NOMO-1 treated with dmso at 0.1 percent for 144 hours (cell line): Measurements from ENCODE around the gene POLN.
"Not testable (repeated sequence)": the region's sequence is repeated elsewhere in the genome, so short reads cannot be mapped to it uniquely, and the experiment has no call there.

Source experiments
- DNase-seq: peaks from one replicate; lab custom pipeline; 2025; ENCODE audit not compliant: unreplicated experiment; lab: John Stamatoyannopoulos, UW

POLN gene

DNA sequence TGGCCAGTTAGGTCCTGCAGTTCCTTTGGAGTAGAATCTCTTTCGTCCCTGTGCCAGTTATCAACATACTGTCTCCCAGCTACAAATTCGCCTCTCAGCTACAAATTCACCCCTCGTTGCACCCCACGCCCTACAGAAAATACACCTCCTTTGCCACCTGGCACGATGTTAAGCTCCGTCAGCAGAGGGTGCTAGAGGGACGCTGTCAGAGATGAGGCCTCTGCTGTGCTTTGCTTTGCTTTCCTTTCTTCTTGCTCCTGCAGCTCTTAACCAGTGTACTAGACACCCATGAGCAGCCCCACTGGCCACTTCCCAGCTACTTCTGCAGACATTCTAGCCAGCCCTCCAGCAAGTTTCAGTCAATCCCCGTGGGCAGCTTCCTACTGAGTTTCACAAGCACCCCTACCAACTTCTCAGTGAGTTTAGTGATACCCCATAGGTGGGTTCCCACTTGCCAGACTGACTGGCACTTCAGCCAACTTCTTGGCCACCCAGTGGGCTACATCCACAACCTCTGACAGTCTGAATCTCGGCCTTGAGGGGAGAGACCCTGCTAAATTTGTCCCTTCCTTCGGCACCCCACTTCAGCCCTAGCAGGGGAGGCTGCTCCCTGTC lies 21.8 kb downstream of the POLN start:
- DNase-seq: peak; percentile 48

- no peak for DNase-seq
These were observed 22.6 kb downstream of the POLN start for GRCh38 chr4:2219233-2219760.

DNA sequence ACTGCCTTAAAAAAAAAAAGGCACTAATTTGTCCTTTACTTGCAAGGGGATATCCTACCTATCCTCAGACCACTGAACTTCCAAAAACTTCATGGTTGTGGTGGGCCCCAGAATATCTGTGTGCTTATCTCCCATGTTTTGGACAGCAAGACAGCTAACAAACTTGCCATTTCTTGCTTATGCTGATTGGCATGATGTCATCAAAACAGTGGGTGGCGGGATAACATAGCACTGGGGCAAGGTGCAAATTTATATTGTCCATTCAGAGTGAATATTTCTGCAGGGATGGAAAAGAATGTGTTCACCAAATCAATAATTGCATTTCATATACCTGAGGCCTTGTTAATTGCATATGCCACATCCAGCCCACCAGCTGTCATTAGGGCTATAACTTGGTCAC lies 23.5 kb downstream of the POLN start:
- no peak for DNase-seq

GRCh38 chr4:2217726-2218125 lies 24.2 kb downstream of the POLN start:
- DNase-seq: no peak

DNA sequence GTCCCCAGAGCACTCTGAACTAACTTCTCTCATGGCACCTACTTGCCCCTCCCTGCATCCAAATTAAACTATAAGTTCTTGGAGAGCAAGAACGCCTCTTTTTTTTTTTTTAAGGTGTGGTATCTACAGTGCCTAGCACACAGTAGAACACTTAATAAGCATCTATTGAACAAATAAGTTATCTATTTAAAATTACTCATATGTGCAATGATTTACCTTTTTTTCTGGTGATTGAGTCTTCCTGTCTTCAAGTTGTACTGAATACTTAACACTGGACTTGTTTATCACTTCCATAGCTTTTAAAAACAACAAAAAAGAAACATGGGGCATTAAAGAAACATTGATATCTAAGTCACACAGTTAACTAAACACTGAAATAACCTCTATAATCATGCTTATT lies 29.1 kb downstream of the POLN start:
- no peak for DNase-seq

DNA sequence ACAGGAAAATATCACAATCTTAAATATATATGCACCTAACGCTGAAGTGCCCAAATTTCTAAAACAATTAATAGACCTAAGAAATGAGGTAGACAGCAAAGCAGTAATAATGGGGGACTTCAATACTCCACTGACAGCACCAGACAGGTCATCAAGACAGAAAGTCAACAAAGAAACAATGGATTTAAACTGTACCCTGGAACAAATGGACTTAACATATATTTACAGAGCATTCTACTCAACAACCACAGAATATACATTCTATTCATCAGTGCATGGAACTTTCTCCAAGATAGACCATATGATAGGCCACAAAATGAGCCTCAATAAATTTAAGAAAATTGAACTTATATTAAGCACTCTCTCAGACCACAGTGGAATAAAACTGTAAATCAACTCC lies 39.1 kb downstream of the POLN start:
- DNase-seq: not testable (repeated sequence)

- DNase-seq: no peak
These were observed 47.4 kb downstream of the POLN start for GRCh38 chr4:2194496-2194895.

DNA sequence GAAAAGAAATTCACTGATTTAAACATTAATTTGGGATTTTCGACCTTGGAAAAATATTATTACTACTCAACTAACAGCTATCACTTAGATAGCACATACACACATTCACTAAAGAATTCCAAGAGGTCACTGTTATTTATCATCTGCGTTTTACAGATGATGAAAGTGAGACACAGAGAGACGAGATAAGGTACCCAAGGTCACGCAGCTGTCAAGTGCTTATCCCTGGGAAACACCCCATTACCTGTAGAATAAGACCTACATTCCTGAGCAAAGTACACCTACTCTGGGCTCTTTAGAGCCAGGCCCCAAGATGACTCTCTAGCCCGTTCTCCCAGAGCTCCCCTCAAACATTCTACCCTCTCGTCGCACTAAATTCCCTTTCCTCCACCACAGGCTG lies 48.6 kb downstream of the POLN start:
- DNase-seq: no peak

DNA sequence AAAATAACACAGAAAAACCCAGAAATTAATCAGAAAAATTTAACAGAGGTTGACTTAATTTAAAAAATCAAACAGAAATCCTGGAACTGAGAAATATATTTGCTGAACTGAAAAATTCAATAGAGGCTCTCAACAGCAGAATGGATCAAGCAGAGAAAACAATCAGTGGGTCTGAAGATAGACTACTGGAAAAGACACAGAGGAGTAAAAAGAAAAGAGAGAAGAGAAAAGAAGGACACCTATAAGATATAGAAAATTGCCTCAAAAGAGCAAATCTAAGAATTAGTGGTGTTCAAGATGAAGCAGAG lies 55.1 kb downstream of the POLN start:
- DNase-seq: no peak

DNA sequence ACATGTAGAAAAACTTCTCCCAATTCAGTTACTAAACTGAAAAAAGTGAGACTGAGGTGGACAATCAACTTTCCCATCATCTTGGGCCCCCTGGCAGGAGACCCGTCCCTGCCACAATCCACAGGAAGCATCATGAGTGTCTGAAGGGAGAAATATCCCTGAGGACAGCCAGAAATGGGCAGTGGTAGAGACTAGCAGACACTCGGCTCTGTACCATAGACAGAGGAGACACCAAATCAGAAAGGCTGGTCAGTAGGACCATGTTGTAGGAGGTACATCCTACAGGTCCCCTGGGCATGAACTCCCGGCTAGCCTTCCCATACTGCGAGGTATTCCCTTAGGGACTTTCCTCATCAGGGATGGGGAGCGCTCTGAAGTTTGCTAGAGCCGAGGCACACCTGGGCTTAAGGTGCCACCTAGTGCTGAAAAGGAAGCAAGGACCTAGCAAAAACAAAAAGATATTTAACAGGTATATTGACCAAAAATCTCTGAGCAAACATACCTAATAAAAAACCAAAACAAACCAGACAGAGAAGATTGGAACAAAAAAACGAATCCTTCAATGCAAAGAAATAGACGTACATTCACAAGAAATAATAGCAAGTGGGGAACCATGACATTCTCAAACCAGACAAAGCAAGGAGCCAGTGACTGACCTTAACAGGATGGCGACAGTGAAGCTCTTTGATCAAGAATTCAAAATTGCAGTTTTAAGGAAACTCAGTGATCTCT lies 55.6 kb downstream of the POLN start:
- no peak for DNase-seq

DNA sequence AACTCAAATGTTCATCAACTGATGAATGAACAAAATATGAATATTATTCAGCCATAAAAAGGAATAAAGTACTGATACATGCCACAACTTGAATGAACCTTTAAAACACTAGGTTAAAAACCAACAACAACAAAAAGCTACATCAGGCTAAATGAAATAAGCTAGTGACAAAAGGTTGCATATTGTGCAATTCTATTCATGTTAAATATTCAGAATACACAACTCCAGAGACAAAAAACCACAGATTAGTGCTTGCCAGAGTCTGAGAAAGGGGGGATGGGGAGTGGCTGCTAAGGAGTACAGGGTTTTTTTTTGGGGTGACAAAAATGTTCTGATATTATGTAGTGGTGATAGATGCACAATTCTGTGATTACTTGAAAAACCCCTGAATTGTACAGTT lies 58.5 kb downstream of the POLN start:
- DNase-seq: no peak

DNA sequence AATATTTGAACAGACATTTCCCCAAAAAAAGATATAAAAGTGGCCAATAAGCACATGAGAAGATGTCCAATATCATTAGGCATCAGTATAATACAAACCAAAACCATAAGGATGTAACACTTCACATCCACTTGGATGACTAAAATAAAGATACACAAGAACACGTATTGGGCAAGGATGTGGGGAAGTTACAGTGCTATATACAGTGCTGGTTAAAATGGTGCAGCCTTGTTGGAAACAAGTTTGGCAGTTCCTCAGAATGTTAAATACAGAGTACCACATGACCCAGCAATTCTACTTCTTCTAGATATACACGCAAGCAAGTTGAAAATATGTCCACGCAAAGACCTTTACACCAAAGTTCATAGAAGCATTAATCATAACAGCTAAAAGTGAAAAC lies 58.9 kb downstream of the POLN start:
- peak; percentile 36 for DNase-seq

- no peak for DNase-seq
These were observed 61.5 kb downstream of the POLN start for GRCh38 chr4:2180410-2180809.

DNA sequence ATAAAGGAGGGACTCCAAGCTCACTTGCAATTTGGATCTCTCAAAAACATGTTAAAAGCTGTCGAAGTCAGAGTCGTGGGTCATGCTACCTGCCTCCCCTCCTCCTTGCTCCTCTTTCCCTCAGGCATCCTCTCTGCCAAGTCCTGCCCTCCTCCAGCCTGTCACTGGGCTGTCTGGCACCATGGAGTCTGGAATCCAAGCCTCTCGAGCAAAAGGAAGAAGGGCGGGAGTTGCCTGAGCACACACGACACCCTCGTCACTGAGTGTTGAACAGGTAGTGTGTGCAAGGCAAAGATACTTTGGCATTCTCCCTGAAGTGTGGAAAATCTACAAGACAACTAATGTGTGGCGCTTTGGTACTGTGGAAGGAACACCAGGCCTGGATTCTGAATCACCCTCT lies 62.2 kb downstream of the POLN start:
- no peak for DNase-seq

GRCh38 chr4:2178986-2179385 lies 62.9 kb downstream of the POLN start:
- no peak for DNase-seq

DNA sequence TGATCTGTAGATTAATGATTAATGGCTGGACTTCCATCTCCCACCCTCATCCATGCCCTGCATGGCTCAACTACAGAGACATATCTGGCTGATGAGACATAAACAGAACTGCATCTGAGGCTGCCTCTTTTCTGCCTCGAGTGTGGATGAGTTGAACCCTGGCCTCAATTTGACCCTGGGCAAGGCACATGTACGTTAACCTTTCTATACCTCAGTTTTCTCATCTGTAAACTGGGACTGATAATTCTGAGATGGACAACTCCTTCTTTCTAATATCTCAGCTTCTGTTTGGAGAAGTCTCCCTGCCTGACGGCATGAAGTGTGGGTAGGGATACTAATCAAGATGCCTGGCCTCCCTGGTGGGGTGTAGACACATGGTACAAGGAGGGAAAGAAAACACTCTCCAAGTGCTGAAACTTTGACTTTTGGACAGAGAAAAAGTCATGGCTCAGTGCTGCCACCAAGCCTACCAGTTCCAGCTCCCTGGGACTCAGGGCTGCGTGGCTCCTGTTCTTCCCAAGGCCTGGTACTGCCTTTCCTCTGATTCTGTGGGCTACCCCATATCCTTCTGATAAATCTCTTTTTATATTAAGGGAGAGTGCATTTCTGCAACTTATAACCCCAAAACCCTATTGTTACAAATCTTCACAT lies 64.4 kb downstream of the POLN start:
- no peak for DNase-seq

DNA sequence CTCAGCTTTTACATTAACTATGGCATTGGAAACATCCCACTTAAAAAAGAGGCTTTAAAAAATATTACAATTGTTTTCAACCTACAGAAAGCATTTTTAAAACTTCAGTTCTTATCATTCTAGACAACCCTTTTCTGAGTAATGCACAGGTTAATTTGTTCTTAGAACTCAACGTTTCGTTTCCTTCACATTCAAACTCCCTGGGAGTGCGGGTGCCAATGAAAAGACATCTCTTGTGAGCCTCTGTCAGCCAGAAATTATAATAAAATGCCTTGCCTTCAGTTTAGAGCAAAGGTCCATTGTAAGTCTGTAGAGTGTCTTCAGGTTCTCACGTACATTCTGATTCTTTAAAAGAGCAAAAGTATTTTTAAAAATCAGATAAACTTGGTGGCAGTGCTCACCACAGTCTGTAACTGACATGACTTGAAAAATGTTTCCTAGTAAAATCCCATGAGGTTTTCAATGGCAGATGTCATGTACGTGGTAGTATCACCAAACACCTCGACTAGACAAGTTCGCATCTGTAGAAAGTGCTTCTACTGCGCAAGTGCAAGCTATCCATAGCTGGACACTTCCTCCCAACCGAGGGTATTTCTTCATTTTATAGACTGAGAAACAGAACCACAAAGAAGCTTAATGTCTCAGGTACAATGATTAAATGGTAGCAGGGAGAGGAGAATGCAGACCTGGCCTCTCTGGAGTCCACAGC lies 65.8 kb downstream of the POLN start:
- no peak for DNase-seq

GRCh38 chr4:2174061-2174460 lies 67.9 kb downstream of the POLN start:
- no peak for DNase-seq

- no peak for DNase-seq
These were observed 69.2 kb downstream of the POLN start for GRCh38 chr4:2172627-2173231.

DNA sequence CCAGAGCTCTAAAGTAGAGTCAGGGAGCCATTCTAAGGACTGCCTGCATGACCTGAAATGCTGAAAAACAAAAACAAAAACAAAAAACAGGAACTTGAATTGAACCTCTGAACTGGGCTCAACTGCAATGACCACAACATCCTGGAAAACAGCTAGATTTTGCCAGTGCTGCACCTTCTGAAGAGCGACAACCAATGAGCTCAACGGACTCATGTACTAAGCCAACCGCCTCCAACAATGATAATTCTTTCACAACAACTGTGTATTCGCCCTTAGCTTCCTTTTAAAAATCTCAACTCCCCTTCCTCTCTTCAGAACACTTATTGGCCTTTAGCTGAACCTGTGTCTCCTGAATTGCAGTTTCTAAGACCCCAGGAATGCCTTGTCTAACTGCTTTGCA lies 69.8 kb downstream of the POLN start:
- peak; percentile 60 for DNase-seq
